ENCODE measurements around the gene GAL3ST2.
"Not testable (repeated sequence)": the region's sequence is repeated elsewhere in the genome, so short reads cannot be mapped to it uniquely, and the experiment has no call there.

The GAL3ST2 gene

GRCh38 chr2:241820625-241821384 is 44.2 kb downstream of the GAL3ST2 start:
- no peak for DNase-seq (ENCODE audit: low spot score)

GRCh38 chr2:241821460-241822263 is 45.0 kb downstream of the GAL3ST2 start:
- no peak for DNase-seq (ENCODE audit: low spot score)

- no peak for DNase-seq (ENCODE audit: low spot score)
Observed at GRCh38 chr2:241822264-241822623, 45.6 kb downstream of the GAL3ST2 start.

GRCh38 chr2:241823531-241824437 is 47.2 kb downstream of the GAL3ST2 start:
- DNase-seq (ENCODE audit: low spot score), result not testable (repeated sequence)

DNA sequence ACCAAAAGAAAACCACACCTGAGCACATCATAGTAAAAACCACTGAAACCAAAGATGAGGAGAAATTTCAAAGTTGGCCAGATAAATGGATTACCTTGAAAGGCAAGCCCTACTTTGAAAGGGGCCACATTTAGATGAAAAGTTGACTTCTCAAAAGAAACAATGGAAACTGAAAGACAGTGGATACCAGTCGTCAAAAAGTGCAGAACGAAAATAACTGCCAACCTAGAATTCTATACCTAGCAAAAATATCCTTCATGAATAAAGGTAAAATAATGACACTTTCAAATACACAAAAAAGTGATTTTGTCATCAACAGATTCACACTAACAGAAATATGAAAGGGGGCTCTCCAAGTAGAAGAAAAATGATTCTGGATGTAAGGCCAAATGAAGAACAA is 50.8 kb downstream of the GAL3ST2 start:
- no peak for DNase-seq (ENCODE audit: low spot score)

DNA sequence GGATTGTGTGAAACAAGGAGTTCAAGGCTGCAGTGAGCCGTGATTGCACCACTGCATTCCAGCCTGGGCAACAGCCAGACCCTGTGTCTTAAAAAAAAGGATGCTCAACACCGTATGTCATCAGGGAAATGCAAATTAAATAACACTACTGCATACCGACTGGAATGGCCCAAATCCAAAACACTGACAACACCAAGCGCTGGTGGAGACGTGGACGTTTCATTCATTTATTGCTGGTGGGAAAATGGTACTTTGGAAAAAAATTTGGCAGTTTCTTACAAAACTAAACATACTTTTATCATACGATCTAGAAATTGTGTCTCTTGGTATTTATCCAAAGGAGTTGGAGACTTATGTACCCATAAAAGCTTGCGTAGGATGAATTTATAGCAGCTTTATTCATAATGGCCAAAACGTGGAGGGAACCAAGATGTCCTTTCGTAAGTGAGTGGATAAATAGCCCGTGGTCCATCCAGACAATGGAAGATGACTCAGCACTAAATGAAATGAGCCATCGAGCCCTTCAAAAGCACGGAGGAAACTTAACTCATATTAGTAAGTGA is 56.6 kb downstream of the GAL3ST2 start:
- DNase-seq (ENCODE audit: low spot score), result no peak

DNA sequence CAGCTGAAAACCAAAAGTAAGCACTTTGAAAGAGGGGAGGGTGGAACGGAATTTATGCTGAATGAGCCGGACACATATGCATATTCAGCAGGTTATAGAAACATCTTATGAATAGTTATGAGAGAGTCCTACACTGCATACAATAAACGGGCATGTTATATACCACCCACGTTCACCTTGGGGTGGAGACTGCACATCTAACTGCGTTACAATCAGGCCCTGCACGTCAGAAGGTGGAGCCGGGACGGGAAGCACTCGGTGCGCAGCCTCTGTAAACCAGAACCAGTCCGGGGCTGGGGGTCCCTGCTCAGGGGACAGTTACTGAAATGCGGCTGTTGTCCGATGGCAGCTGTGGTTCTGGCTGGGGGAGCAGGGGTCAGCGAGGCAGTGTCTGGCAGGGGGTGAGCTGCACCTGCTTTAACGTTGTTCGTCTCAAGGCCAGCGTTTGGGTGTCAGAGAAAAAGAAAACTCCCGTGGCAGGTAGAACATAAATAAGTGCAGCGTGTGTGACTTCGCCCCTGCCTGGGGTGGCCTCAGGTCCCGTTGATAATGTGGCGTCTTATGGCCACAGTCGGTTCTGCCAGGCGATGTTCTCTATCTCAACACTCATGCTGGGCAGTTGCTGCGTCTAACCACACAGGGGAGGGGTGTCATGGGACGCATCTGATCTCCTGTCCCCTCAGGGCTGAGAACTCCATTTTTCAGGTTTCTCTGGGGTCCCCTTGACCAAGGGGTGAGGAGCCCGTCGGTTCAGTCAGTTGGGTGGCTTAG is 57.3 kb downstream of the GAL3ST2 start:
- DNase-seq (ENCODE audit: low spot score), result not testable (repeated sequence)

- DNase-seq (ENCODE audit: low spot score), result no peak
Observed at GRCh38 chr2:241834527-241835210, 58.0 kb downstream of the GAL3ST2 start.

GRCh38 chr2:241835611-241836010 is 59.0 kb downstream of the GAL3ST2 start:
- no peak for DNase-seq (ENCODE audit: low spot score)

DNA sequence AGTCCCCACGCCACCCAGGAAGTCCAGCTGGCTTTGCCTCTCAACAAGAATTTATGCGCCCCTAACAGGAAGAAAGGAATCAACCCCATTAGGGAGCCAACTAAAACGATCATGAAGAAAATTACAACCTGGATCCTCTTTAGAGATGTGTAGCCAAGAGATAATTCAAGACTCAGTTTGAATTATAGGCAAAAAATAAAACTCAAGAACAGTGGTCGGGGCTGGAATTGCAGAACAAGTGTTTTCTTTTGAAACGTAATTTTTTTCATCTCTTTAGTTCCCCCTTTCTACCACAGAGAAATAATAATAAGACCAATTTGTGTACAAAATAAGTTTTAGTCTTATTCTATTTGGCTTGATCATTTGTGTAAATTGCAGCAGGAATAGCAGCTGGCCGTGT is 59.7 kb downstream of the GAL3ST2 start:
- DNase-seq (ENCODE audit: low spot score), result no peak

DNA sequence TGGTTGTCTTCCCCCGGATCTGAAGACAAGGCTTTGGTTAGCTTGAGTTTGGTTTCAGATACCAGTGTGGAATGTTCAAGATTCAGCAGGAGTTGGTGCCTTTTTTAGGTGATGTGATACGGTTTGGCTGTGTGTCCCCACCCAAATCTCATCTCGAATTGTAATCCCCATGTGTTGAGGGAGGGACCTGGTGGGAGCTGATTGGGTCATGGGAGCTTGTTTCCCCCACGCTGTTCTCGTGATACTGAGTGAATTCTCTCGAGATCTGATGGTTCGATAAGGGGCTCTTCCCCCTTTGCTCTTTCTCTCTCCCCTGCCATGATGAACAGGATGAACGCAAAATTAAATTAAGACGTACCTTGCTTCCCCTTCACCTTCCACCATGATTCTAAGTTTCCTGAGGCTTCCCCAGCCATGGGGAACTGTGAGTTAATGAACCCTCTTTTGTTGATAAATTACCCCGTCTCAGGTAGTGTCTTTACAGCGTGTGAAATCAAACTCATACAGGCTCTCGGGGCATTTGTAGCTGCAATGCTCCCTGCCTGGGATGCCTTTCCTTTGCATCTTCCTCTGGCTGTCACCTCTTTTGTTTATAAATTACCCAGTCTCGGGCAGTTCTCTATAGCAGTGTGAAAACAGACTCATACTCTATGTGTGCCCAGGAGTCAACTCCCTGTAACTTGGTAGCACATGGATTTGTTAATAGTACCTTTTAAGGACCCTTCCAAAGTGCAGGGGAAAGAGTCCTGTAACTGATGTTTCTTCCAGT is 60.8 kb downstream of the GAL3ST2 start:
- no peak for DNase-seq (ENCODE audit: low spot score)

GRCh38 chr2:241841181-241842066 is 64.8 kb downstream of the GAL3ST2 start:
- DNase-seq (ENCODE audit: low spot score), result no peak

DNA sequence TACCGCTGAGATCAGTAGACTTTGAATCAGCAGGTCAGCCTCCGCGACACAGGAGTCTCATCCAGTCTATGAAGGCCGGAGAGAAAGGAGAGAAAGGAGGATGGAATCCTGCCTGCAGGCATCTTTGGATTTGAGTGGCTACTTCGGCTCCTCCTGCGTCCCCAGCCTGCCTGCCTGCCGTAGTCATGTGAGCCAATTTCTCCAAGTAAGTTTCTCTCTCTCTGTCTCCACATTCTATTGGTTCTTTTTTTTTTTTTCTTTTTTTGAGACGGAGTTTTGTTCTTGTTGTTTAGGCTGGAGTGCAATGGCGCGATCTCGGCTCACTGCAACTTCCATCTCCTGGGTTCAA is 65.4 kb downstream of the GAL3ST2 start:
- DNase-seq (ENCODE audit: low spot score), result no peak

DNA sequence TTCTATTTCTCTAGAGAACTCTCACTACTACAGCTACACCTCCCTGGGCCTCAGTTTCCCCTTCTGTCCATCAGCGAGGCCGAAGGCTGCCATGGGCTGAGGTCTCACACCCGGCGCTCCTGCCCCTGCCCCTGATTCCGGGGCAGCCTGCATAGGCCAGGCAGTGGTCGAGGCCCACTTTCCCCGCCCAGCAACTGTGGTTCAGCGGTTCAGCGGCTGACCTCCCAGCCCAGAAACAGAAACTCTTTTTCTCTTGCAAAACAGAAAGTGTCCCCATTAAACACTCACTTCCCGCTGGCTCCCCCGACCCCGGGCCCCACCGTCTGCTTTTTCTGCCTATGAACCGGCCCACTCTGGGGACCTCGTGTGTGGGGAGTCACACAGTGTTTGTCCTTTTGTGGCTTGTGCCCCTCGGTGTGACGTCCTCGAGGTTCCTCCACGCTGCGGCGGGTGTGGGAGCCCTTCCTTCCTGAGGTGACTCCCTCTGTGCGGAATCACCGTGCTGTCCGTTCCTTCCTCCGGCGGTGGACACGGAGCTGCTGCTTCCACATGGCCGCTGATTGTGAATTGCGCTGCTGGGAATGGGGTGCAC is 66.1 kb downstream of the GAL3ST2 start:
- DNase-seq (ENCODE audit: low spot score), result no peak

- DNase-seq (ENCODE audit: low spot score), result no peak
Observed at GRCh38 chr2:241843321-241844065, 66.9 kb downstream of the GAL3ST2 start.

- peak; percentile 23 for DNase-seq (ENCODE audit: low spot score)
Observed at GRCh38 chr2:241844066-241844728, 67.6 kb downstream of the GAL3ST2 start.

GRCh38 chr2:241844831-241845578 is 68.4 kb downstream of the GAL3ST2 start:
- no peak for DNase-seq (ENCODE audit: low spot score)

Measured in hematopoietic multipotent progenitor cell treated with erythropoietin and hydrocortisone succinate and interleukin-3 and kit ligand, for 15 days (in vitro differentiated cells).